ENCODE results near the gene GPA33.

DNA sequence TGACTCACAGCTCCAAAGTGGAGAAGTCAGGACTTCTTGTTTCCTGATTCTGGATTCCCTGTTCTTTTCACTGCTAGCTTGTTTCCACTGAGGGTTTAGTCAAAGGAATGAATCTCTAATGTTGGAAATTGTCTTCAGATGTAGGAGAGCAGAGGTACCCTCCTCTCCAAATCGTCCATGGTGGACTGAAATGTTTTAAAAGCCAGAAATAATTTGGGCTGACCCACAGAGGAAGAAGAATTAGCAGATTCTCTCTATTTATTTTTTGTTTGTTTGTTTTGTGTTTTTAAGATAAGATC is 30.4 kb downstream of the GPA33 start:
- TF ChIP-seq POLR2AphosphoS5 (IDR thresholded peaks at IDR 0.05; ENCODE audit: insufficient read depth in 1 of 2, low read depth in 1 of 2), result no peak
- TF ChIP-seq, protein P1, sequence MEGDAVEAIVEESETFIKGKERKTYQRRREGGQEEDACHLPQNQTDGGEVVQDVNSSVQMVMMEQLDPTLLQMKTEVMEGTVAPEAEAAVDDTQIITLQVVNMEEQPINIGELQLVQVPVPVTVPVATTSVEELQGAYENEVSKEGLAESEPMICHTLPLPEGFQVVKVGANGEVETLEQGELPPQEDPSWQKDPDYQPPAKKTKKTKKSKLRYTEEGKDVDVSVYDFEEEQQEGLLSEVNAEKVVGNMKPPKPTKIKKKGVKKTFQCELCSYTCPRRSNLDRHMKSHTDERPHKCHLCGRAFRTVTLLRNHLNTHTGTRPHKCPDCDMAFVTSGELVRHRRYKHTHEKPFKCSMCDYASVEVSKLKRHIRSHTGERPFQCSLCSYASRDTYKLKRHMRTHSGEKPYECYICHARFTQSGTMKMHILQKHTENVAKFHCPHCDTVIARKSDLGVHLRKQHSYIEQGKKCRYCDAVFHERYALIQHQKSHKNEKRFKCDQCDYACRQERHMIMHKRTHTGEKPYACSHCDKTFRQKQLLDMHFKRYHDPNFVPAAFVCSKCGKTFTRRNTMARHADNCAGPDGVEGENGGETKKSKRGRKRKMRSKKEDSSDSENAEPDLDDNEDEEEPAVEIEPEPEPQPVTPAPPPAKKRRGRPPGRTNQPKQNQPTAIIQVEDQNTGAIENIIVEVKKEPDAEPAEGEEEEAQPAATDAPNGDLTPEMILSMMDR (IDR thresholded peaks at IDR 0.05), result no peak
